ENCODE data around the gene SHC4.

SHC4 gene

GRCh38 chr15:48905216-48905615, 58.5 kb downstream of the SHC4 start:
- no peak for DNase-seq
- Histone ChIP-seq H3K27me3 (replicated peaks) (no peaks in the 10 kb centered on the region), H3K4me3 (ENCODE audit: low read depth, low read length) (no peak overlapping the region), H3K27ac (no peak overlapping the region), H3K36me3 (replicated peaks) (no peaks in the 10 kb centered on the region)
- no peak for TF ChIP-seq CTCF (IDR thresholded peaks at IDR 0.05; ENCODE audit: low read depth, low read length, missing control alignments)
- in situ Hi-C loops (cut with HindIII; ENCODE audit: low pct_ligation_motif_present, low sequenced_read_pairs): no loop called here

- H3K27me3 ChIP-seq (replicated peaks): no peaks in the 10 kb centered on the region
- H3K4me3 ChIP-seq (ENCODE audit: low read depth, low read length): no peak overlapping the region
- DNase-seq: no peak
- no peak overlapping the region for H3K27ac ChIP-seq
- no peak for TF ChIP-seq CTCF (IDR thresholded peaks at IDR 0.05; ENCODE audit: low read depth, low read length, missing control alignments)
- no peaks in the 10 kb centered on the region for H3K36me3 ChIP-seq (replicated peaks)
- in situ Hi-C loops (cut with HindIII; ENCODE audit: low pct_ligation_motif_present, low sequenced_read_pairs): no loop called here
These were observed 59.0 kb downstream of the SHC4 start for GRCh38 chr15:48904758-48905157.

DNA sequence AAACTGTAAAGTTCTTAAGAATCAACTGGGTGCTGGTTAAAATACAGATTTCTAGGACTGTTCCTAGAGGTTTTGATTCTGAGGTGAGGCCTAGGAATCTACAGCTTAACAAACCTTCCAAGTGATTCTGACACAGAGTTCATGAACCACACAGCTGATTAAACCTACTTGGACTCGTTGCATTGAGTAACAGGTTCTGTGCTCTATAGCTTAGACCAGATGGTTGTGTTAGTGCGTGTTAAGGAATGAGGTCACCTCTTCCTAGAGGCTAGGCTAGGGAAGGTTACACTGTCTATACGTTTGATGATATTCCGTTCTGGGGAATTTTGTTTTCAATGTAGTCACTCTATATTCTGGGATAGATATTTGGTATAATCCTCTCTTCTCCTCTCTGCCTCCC, 63.9 kb downstream of the SHC4 start:
- Histone ChIP-seq H3K36me3 (replicated peaks) (no peaks in the 10 kb centered on the region), H3K4me3 (ENCODE audit: low read depth, low read length) (no peak overlapping the region), H3K27me3 (replicated peaks) (no peaks in the 10 kb centered on the region), H3K27ac (no peak overlapping the region)
- TF ChIP-seq CTCF (IDR thresholded peaks at IDR 0.05; ENCODE audit: low read depth, low read length, missing control alignments): no peak
- in situ Hi-C loops (cut with HindIII; ENCODE audit: low pct_ligation_motif_present, low sequenced_read_pairs): no loop called here
- no peak for DNase-seq

- in situ Hi-C loops (cut with HindIII; ENCODE audit: low pct_ligation_motif_present, low sequenced_read_pairs): no loop called here
- no peak for TF ChIP-seq CTCF (IDR thresholded peaks at IDR 0.05; ENCODE audit: low read depth, low read length, missing control alignments)
- Histone ChIP-seq H3K27ac (no peak overlapping the region), H3K36me3 (replicated peaks) (no peaks in the 10 kb centered on the region), H3K27me3 (replicated peaks) (no peaks in the 10 kb centered on the region), H3K4me3 (ENCODE audit: low read depth, low read length) (no peak overlapping the region)
- DNase-seq: no peak
These were observed 65.3 kb downstream of the SHC4 start for GRCh38 chr15:48898446-48898845.

DNA sequence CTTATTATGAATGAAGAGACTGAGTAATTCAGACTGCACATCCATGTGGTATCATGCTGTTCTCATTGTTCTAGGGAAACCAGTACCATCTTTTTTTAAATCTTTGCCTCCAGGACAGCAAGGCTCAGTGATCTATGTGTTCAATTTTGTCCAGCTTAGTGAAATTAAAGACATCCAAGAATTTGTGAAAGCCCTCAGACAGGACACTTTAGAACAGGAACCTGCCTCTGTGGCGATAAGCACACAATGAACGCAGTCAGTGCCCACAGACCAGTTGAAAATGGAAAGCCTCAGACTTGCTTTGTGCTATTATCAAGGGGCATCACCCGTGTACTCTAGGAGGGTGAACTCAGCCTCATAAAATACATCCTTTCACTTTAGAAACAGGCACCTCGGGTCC, 65.7 kb downstream of the SHC4 start:
- no peaks in the 10 kb centered on the region for H3K36me3 ChIP-seq (replicated peaks)
- no peaks in the 10 kb centered on the region for H3K27me3 ChIP-seq (replicated peaks)
- TF ChIP-seq CTCF (IDR thresholded peaks at IDR 0.05; ENCODE audit: low read depth, low read length, missing control alignments): no peak
- H3K4me3 ChIP-seq (ENCODE audit: low read depth, low read length): no peak overlapping the region
- in situ Hi-C loops (cut with HindIII; ENCODE audit: low pct_ligation_motif_present, low sequenced_read_pairs): no loop called here
- H3K27ac ChIP-seq: no peak overlapping the region
- no peak for DNase-seq
